ENCODE measurements around the gene NSL1. TPM values are rescaled to one million over a fixed set of nuclear protein-coding genes. Genes with fewer than 3 reads are reported as not detected.

The NSL1 gene
- total RNA-seq, 5 donors from 2014 or later (not counting 1 experiment from before 2014, with no cell fraction given): 24.2 to 37.8 (median 29.7) TPM

GRCh38 chr1:212759683-212760082, 31.9 kb downstream of the NSL1 start:
- ChIA-PET CTCF (interaction anchor here in 1 of 2 donors (0.7 to 2.3 kb wide), 2 partner anchors 15 to 95 kb away, joined by 3 to 8 read pairs; no protein-coding TSS in a partner anchor), POLR2A (no interaction called here)
- H3K27me3 Mint-ChIP-seq: no peaks in the 10 kb centered on the region
- 100% methylated on average over 5 of the region's 5 CpGs for WGBS (ENCODE audit: insufficient coverage)
- Histone ChIP-seq H3K36me3 (ENCODE audit: control insufficient read depth in 2 of 2, extremely low read depth in 1 of 2, insufficient read depth in 1 of 2, low read length in 1 of 2) (peaks cover 6 to 11% of the 10 kb centered on the region in 2 donors), H3K27ac (ENCODE audit: low read length) (no peak overlapping the region), H3K27me3 (replicated peaks in 1 of 2; ENCODE audit: control insufficient read depth in 2 of 2, extremely low read depth in 1 of 2, insufficient read depth in 2 of 2, low read length in 1 of 2) (no peaks in the 10 kb centered on the region), H3K9me3 (no peaks in the 10 kb centered on the region), H3K4me1 (ENCODE audit: control insufficient read depth in 1 of 2, extremely low read depth in 1 of 2, insufficient read depth in 2 of 2, low read length in 2 of 2) (peaks cover 5 to 11% of the 10 kb centered on the region in 2 experiments), H3K4me3 (ENCODE audit: control insufficient read depth in 1 of 2, extremely low read depth in 1 of 2, low read length in 1 of 2) (no peak overlapping the region)
- peaks cover 33% of the 10 kb centered on the region for H3K36me3 Mint-ChIP-seq
- ATAC-seq (replicated peaks in 1 of 4) (no peak), DNase-seq (no peak)
- H3K4me1 Mint-ChIP-seq: peaks cover 20 to 37% (median 30%) of the 10 kb centered on the region in 3 donors
- H3K4me3 Mint-ChIP-seq: no peak overlapping the region
- H3K27ac Mint-ChIP-seq: no peak overlapping the region
- no peaks in the 10 kb centered on the region for H3K9me3 Mint-ChIP-seq

GRCh38 chr1:212754680-212755079, 36.9 kb downstream of the NSL1 start:
- H3K27me3 Mint-ChIP-seq: no peaks in the 10 kb centered on the region
- H3K27ac Mint-ChIP-seq: peak overlapping the region; percentile 89 to 91
- Histone ChIP-seq H3K4me3 (ENCODE audit: control insufficient read depth in 1 of 2, extremely low read depth in 1 of 2, low read length in 1 of 2) (no peak overlapping the region), H3K36me3 (ENCODE audit: control insufficient read depth in 2 of 2, extremely low read depth in 1 of 2, insufficient read depth in 1 of 2, low read length in 1 of 2) (peaks cover 0 to 3% of the 10 kb centered on the region in 2 donors), H3K9me3 (no peaks in the 10 kb centered on the region), H3K27me3 (replicated peaks in 1 of 2; ENCODE audit: control insufficient read depth in 2 of 2, extremely low read depth in 1 of 2, insufficient read depth in 2 of 2, low read length in 1 of 2) (no peaks in the 10 kb centered on the region), H3K27ac (ENCODE audit: low read length) (peak overlapping the region; percentile 25), H3K4me1 (ENCODE audit: control insufficient read depth in 1 of 2, extremely low read depth in 1 of 2, insufficient read depth in 2 of 2, low read length in 2 of 2) (peaks cover 21 to 32% of the 10 kb centered on the region in 2 experiments)
- peaks cover 47 to 53% (median 50%) of the 10 kb centered on the region in 3 donors for H3K4me1 Mint-ChIP-seq
- 29% methylated on average over 1 of the region's 1 CpG for WGBS (ENCODE audit: insufficient coverage)
- H3K4me3 Mint-ChIP-seq: peak overlapping the region; percentile 58 to 63 (median 62)
- H3K9me3 Mint-ChIP-seq: no peaks in the 10 kb centered on the region
- ChIA-PET CTCF (interaction anchor here (1.5 to 1.6 kb wide), 2 partner anchors 11 to 23 kb away, joined by 3 to 4 read pairs; no protein-coding TSS in a partner anchor), POLR2A (interaction anchor here (0.5 to 1.0 kb wide), 5 partner anchors 9 to 1358 kb away, joined by 4 to 6 read pairs (median 5); no protein-coding TSS in a partner anchor)
- peaks cover 5% of the 10 kb centered on the region for H3K36me3 Mint-ChIP-seq
- DNase-seq (peak in 1 of 35 experiments; percentile 19), ATAC-seq (replicated peaks in 1 of 4) (no peak)

- WGBS (ENCODE audit: insufficient coverage): 34% methylated on average over 2 of the region's 8 CpGs
- Histone ChIP-seq H3K4me3 (ENCODE audit: control insufficient read depth in 1 of 2, extremely low read depth in 1 of 2, low read length in 1 of 2) (no peak overlapping the region), H3K27ac (ENCODE audit: low read length) (peak overlapping the region; percentile 25), H3K36me3 (ENCODE audit: control insufficient read depth in 2 of 2, extremely low read depth in 1 of 2, insufficient read depth in 1 of 2, low read length in 1 of 2) (peaks cover 0 to 3% of the 10 kb centered on the region in 2 donors), H3K9me3 (no peaks in the 10 kb centered on the region), H3K4me1 (ENCODE audit: control insufficient read depth in 1 of 2, extremely low read depth in 1 of 2, insufficient read depth in 2 of 2, low read length in 2 of 2) (peaks cover 20 to 36% of the 10 kb centered on the region in 2 experiments), H3K27me3 (replicated peaks in 1 of 2; ENCODE audit: control insufficient read depth in 2 of 2, extremely low read depth in 1 of 2, insufficient read depth in 2 of 2, low read length in 1 of 2) (no peaks in the 10 kb centered on the region)
- Mint-ChIP-seq H3K36me3 (peaks cover 5% of the 10 kb centered on the region), H3K27ac (peak overlapping the region; percentile 89 to 91), H3K27me3 (no peaks in the 10 kb centered on the region), H3K4me3 (peak overlapping the region; percentile 58 to 63 (median 62)), H3K4me1 (peaks cover 49 to 55% (median 50%) of the 10 kb centered on the region in 3 donors), H3K9me3 (no peaks in the 10 kb centered on the region)
- ATAC-seq (replicated peaks in 1 of 4): peak; percentile 66 to 84 (median 81)
- ChIA-PET POLR2A (interaction anchor here in 1 of 2 donors (0.6 kb wide), 1 partner anchor 1056 kb away, joined by 5 read pairs; no protein-coding TSS in a partner anchor), CTCF (interaction anchor here (0.6 to 1.6 kb wide), 3 partner anchors 10 to 24 kb away, joined by 3 to 4 read pairs (median 3); no protein-coding TSS in a partner anchor)
- DNase-seq: peak in 10 of 35 experiments; percentile 1 to 45 (median 12)
Observed at GRCh38 chr1:212754193-212754592, 37.4 kb downstream of the NSL1 start.

- POLR2A ChIA-PET: no interaction called here
- Mint-ChIP-seq H3K27ac (peak overlapping the region; percentile 89 to 91), H3K36me3 (peaks cover 5% of the 10 kb centered on the region)
Observed at GRCh38 chr1:212753749-212754148, 37.8 kb downstream of the NSL1 start.

GRCh38 chr1:212752934-212753497, 38.6 kb downstream of the NSL1 start:
- ChIA-PET POLR2A (interaction anchor here in 1 of 2 donors (0.7 kb wide), 1 partner anchor 31 kb away, joined by 8 read pairs; no protein-coding TSS in a partner anchor), CTCF (interaction anchor here (0.5 to 1.6 kb wide), 10 partner anchors 9 to 244 kb away, joined by 3 to 10 read pairs (median 4); partner anchors contain the start of gene BATF3 (in 1 of the 2))
- Histone ChIP-seq H3K4me3 (ENCODE audit: control insufficient read depth in 1 of 2, extremely low read depth in 1 of 2, low read length in 1 of 2) (peak overlapping the region in 1 of 2 donors; percentile 23), H3K9me3 (no peaks in the 10 kb centered on the region), H3K27me3 (replicated peaks in 1 of 2; ENCODE audit: control insufficient read depth in 2 of 2, extremely low read depth in 1 of 2, insufficient read depth in 2 of 2, low read length in 1 of 2) (no peaks in the 10 kb centered on the region), H3K27ac (ENCODE audit: low read length) (peak overlapping the region; percentile 40), H3K36me3 (ENCODE audit: control insufficient read depth in 2 of 2, extremely low read depth in 1 of 2, insufficient read depth in 1 of 2, low read length in 1 of 2) (peaks cover 0 to 3% of the 10 kb centered on the region in 2 donors), H3K4me1 (ENCODE audit: control insufficient read depth in 1 of 2, extremely low read depth in 1 of 2, insufficient read depth in 2 of 2, low read length in 2 of 2) (peaks cover 21 to 37% of the 10 kb centered on the region in 2 experiments)
- Mint-ChIP-seq H3K4me3 (peak overlapping the region; percentile 48 to 58 (median 54)), H3K36me3 (peaks cover 5% of the 10 kb centered on the region), H3K27ac (peak overlapping the region; percentile 79 to 90), H3K4me1 (peaks cover 44 to 51% (median 48%) of the 10 kb centered on the region in 3 donors), H3K27me3 (no peaks in the 10 kb centered on the region), H3K9me3 (no peaks in the 10 kb centered on the region)
- ATAC-seq (replicated peaks in 1 of 4) (peak in 3 of 4 experiments; percentile 17 to 31 (median 18)), DNase-seq (peak in 1 of 35 experiments; percentile 22)
- 28% methylated on average over 2 of the region's 3 CpGs for WGBS (ENCODE audit: insufficient coverage)

More at GRCh38 chr1:212753749-212754148, 37.8 kb downstream of the NSL1 start:
- peak overlapping the region; percentile 40 for H3K27ac ChIP-seq (ENCODE audit: low read length)
- peaks cover 46 to 53% (median 48%) of the 10 kb centered on the region in 3 donors for H3K4me1 Mint-ChIP-seq
- DNase-seq (no peak), ATAC-seq (replicated peaks in 1 of 4) (no peak)
- no peaks in the 10 kb centered on the region for H3K9me3 Mint-ChIP-seq
- H3K27me3 Mint-ChIP-seq: no peaks in the 10 kb centered on the region
- H3K4me1 ChIP-seq (ENCODE audit: control insufficient read depth in 1 of 2, extremely low read depth in 1 of 2, insufficient read depth in 2 of 2, low read length in 2 of 2): peaks cover 21 to 37% of the 10 kb centered on the region in 2 experiments
- H3K36me3 ChIP-seq (ENCODE audit: control insufficient read depth in 2 of 2, extremely low read depth in 1 of 2, insufficient read depth in 1 of 2, low read length in 1 of 2): peaks cover 0 to 3% of the 10 kb centered on the region in 2 donors
- no peak overlapping the region for H3K4me3 ChIP-seq (ENCODE audit: control insufficient read depth in 1 of 2, extremely low read depth in 1 of 2, low read length in 1 of 2)
- CTCF ChIA-PET: interaction anchor here (0.6 to 1.6 kb wide), 4 partner anchors 10 to 245 kb away, joined by 3 to 4 read pairs (median 3); no protein-coding TSS in a partner anchor
- H3K9me3 ChIP-seq: no peaks in the 10 kb centered on the region
- H3K27me3 ChIP-seq (replicated peaks in 1 of 2; ENCODE audit: control insufficient read depth in 2 of 2, extremely low read depth in 1 of 2, insufficient read depth in 2 of 2, low read length in 1 of 2): no peaks in the 10 kb centered on the region
- H3K4me3 Mint-ChIP-seq: peak overlapping the region in 2 of 3 donors; percentile 58 to 63

GRCh38 chr1:212752252-212752933, 39.2 kb downstream of the NSL1 start:
- ChIA-PET CTCF (interaction anchor here (0.5 to 1.5 kb wide), 10 partner anchors 9 to 243 kb away, joined by 3 to 10 read pairs (median 4); partner anchors contain the start of genes BATF3 (in 1 of the 2), NSL1 (in 1 of the 2) and TATDN3 (in 1 of the 2)), POLR2A (interaction anchor here in 1 of 2 donors (0.7 kb wide), 1 partner anchor 30 kb away, joined by 8 read pairs; no protein-coding TSS in a partner anchor)
- Histone ChIP-seq H3K9me3 (no peaks in the 10 kb centered on the region), H3K4me3 (ENCODE audit: control insufficient read depth in 1 of 2, extremely low read depth in 1 of 2, low read length in 1 of 2) (no peak overlapping the region), H3K27ac (ENCODE audit: low read length) (peak overlapping the region; percentile 40), H3K36me3 (ENCODE audit: control insufficient read depth in 2 of 2, extremely low read depth in 1 of 2, insufficient read depth in 1 of 2, low read length in 1 of 2) (peaks cover 0 to 3% of the 10 kb centered on the region in 2 donors), H3K27me3 (replicated peaks in 1 of 2; ENCODE audit: control insufficient read depth in 2 of 2, extremely low read depth in 1 of 2, insufficient read depth in 2 of 2, low read length in 1 of 2) (no peaks in the 10 kb centered on the region), H3K4me1 (ENCODE audit: control insufficient read depth in 1 of 2, extremely low read depth in 1 of 2, insufficient read depth in 2 of 2, low read length in 2 of 2) (peaks cover 21 to 37% of the 10 kb centered on the region in 2 experiments)
- H3K9me3 Mint-ChIP-seq: no peaks in the 10 kb centered on the region
- DNase-seq (no peak), ATAC-seq (replicated peaks in 1 of 4) (no peak)
- peak overlapping the region; percentile 79 to 90 for H3K27ac Mint-ChIP-seq
- peaks cover 44 to 49% (median 48%) of the 10 kb centered on the region in 3 donors for H3K4me1 Mint-ChIP-seq
- peak overlapping the region; percentile 48 to 58 (median 54) for H3K4me3 Mint-ChIP-seq
- H3K27me3 Mint-ChIP-seq: no peaks in the 10 kb centered on the region
- H3K36me3 Mint-ChIP-seq: peaks cover 5% of the 10 kb centered on the region
- WGBS (ENCODE audit: insufficient coverage): no CpG with 5 or more reads among the region's 3 CpGs

Measured in T-cell (primary cell).